ENCODE data around the gene ZCCHC17. TPM values are rescaled to one million over a fixed set of nuclear protein-coding genes. Genes with fewer than 3 reads are reported as not detected.

The ZCCHC17 gene
- total RNA-seq, 1 experiment from 2014 or later, result 24.1 TPM

DNA sequence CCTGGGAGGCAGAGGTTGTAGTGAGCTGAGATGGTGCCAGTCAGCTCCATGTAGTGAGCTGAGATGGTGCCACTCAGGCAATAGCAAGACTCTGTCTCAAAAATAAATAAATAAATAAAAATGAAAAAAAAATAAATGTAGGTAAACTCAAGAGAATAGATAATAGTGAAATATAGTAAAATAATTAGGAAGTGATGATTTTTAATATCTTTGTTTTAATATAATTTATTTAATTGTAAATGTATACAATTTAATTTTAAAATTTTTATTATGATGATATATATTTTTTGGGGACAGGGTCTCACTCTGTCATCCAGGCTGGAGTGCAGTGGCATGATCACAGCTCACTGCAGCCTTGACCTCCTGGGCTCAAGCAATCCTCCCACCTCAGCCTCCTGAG lies 96.6 kb downstream of the ZCCHC17 start:
- no peaks in the 10 kb centered on the region for H3K9me3 Mint-ChIP-seq (ENCODE audit: unreplicated experiment)
- Histone ChIP-seq H3K27me3 (replicated peaks; ENCODE audit: control insufficient read depth, insufficient read depth, low read length) (no peaks in the 10 kb centered on the region), H3K9me3 (no peaks in the 10 kb centered on the region), H3K36me3 (ENCODE audit: control insufficient read depth, insufficient read depth, low read length) (no peaks in the 10 kb centered on the region), H3K4me3 (ENCODE audit: low read depth, low read length) (no peak overlapping the region), H3K4me1 (peaks cover 44% of the 10 kb centered on the region)
- peaks cover 9% of the 10 kb centered on the region for H3K36me3 Mint-ChIP-seq (ENCODE audit: insufficient read depth, unreplicated experiment)
- H3K27me3 Mint-ChIP-seq (ENCODE audit: insufficient read depth, unreplicated experiment), result no peaks in the 10 kb centered on the region
- intact Hi-C loops (cut with micrococcal nuclease; ENCODE audit: unreplicated experiment), result no loop called here
- H3K4me3 Mint-ChIP-seq (ENCODE audit: unreplicated experiment), result no peak overlapping the region
- no TSS peak for BruUV-seq (replicated peaks)
- H3K4me1 Mint-ChIP-seq (ENCODE audit: low read depth, unreplicated experiment), result peaks cover 17% of the 10 kb centered on the region
- DNase-seq, result no peak
- ChIA-PET POLR2A (no interaction called here), CTCF (no interaction called here)
- no peak overlapping the region for H3K27ac Mint-ChIP-seq (ENCODE audit: unreplicated experiment)
- TF ChIP-seq, protein P1, sequence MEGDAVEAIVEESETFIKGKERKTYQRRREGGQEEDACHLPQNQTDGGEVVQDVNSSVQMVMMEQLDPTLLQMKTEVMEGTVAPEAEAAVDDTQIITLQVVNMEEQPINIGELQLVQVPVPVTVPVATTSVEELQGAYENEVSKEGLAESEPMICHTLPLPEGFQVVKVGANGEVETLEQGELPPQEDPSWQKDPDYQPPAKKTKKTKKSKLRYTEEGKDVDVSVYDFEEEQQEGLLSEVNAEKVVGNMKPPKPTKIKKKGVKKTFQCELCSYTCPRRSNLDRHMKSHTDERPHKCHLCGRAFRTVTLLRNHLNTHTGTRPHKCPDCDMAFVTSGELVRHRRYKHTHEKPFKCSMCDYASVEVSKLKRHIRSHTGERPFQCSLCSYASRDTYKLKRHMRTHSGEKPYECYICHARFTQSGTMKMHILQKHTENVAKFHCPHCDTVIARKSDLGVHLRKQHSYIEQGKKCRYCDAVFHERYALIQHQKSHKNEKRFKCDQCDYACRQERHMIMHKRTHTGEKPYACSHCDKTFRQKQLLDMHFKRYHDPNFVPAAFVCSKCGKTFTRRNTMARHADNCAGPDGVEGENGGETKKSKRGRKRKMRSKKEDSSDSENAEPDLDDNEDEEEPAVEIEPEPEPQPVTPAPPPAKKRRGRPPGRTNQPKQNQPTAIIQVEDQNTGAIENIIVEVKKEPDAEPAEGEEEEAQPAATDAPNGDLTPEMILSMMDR (IDR thresholded peaks at IDR 0.05; ENCODE audit: insufficient read depth in 1 of 2, low read depth in 1 of 2, low read length in 1 of 2, severe bottlenecking in 1 of 2, unreplicated experiment in 1 of 2), result no peak

DNA sequence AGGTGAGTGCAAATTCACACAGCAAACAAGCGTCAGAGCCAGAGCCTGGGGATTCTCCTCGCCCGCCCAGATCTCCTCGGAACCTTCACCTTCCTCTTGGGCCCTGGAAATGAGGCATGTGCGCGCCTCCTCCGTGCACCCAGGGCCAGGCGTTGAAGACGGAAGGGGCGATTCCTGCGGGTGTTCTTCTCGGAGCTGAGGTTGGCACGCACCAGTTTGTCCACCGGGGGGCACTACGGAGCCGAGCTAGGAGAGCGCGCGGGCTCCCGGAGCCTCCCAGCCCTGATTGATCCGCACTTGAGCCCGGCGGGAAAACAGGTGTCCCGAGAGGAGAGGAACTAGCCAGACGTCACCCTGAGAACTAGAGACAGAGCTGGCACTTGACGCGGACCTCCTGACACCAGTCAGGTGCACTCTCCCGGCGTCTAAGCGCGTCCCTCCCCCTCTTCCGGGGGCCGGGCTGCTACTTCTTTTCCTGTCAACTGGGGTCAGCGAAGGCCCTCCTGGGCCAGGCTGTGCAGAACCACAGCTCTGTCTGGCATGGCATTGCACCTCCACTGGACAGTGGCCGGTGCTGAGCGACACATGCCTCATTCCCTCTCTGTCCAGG lies 97.9 kb downstream of the ZCCHC17 start:
- Mint-ChIP-seq H3K27ac (ENCODE audit: unreplicated experiment) (no peak overlapping the region), H3K4me3 (ENCODE audit: unreplicated experiment) (peak overlapping the region; percentile 63), H3K9me3 (ENCODE audit: unreplicated experiment) (no peaks in the 10 kb centered on the region), H3K36me3 (ENCODE audit: insufficient read depth, unreplicated experiment) (peaks cover 9% of the 10 kb centered on the region), H3K27me3 (ENCODE audit: insufficient read depth, unreplicated experiment) (no peaks in the 10 kb centered on the region), H3K4me1 (ENCODE audit: low read depth, unreplicated experiment) (peaks cover 14% of the 10 kb centered on the region)
- no peaks in the 10 kb centered on the region for H3K36me3 ChIP-seq (ENCODE audit: control insufficient read depth, insufficient read depth, low read length)
- H3K9me3 ChIP-seq, result no peaks in the 10 kb centered on the region
- H3K4me1 ChIP-seq, result peaks cover 32% of the 10 kb centered on the region
- intact Hi-C loops (cut with micrococcal nuclease; ENCODE audit: unreplicated experiment), result loop anchor here (1.0 kb wide), 1 partner anchor 28 kb away; no protein-coding TSS in a partner anchor
- ChIA-PET POLR2A (interaction anchor here (0.6 to 1.0 kb wide), 3 partner anchors 21 to 154 kb away, joined by 3 to 4 read pairs (median 3); partner anchors contain the start of genes FABP3, SNRNP40 and ZCCHC17), CTCF (interaction anchor here (0.6 to 1.3 kb wide), 5 partner anchors 10 to 154 kb away, joined by 7 to 14 read pairs (median 8); partner anchors contain the start of gene FABP3)
- no TSS peak for BruUV-seq (replicated peaks)
- no peaks in the 10 kb centered on the region for H3K27me3 ChIP-seq (replicated peaks; ENCODE audit: control insufficient read depth, insufficient read depth, low read length)
- no peak overlapping the region for H3K4me3 ChIP-seq (ENCODE audit: low read depth, low read length)
- TF ChIP-seq, protein P1 (IDR thresholded peaks at IDR 0.05; ENCODE audit: insufficient read depth in 1 of 2, low read depth in 1 of 2, low read length in 1 of 2, severe bottlenecking in 1 of 2, unreplicated experiment in 1 of 2), result peak; percentile 32 to 58
- peak; percentile 71 to 78 for DNase-seq

GRCh38 chr1:31396633-31397351 lies 100.0 kb downstream of the ZCCHC17 start:
- no peak for DNase-seq
- Mint-ChIP-seq H3K9me3 (ENCODE audit: unreplicated experiment) (no peaks in the 10 kb centered on the region), H3K4me1 (ENCODE audit: low read depth, unreplicated experiment) (peaks cover 14% of the 10 kb centered on the region)

More at GRCh38 chr1:31396633-31397351, 100.0 kb downstream of the ZCCHC17 start:
- Mint-ChIP-seq H3K27me3 (ENCODE audit: insufficient read depth, unreplicated experiment) (no peaks in the 10 kb centered on the region), H3K4me3 (ENCODE audit: unreplicated experiment) (no peak overlapping the region), H3K27ac (ENCODE audit: unreplicated experiment) (no peak overlapping the region), H3K36me3 (ENCODE audit: insufficient read depth, unreplicated experiment) (no peaks in the 10 kb centered on the region)
- BruUV-seq (replicated peaks), result no TSS peak
- TF ChIP-seq, protein P1 (IDR thresholded peaks at IDR 0.05; ENCODE audit: insufficient read depth in 1 of 2, low read depth in 1 of 2, low read length in 1 of 2, severe bottlenecking in 1 of 2, unreplicated experiment in 1 of 2), result peak in 1 of 2 experiments; percentile 11
- Histone ChIP-seq H3K4me1 (peaks cover 14% of the 10 kb centered on the region; the same call in 1 of the 2 replicates), H3K36me3 (ENCODE audit: control insufficient read depth, insufficient read depth, low read length) (no peaks in the 10 kb centered on the region), H3K4me3 (ENCODE audit: low read depth, low read length) (no peak overlapping the region), H3K9me3 (no peaks in the 10 kb centered on the region), H3K27me3 (replicated peaks; ENCODE audit: control insufficient read depth, insufficient read depth, low read length) (no peaks in the 10 kb centered on the region)
- POLR2A ChIA-PET, result no interaction called here
- CTCF ChIA-PET, result interaction anchor here (0.6 to 2.0 kb wide), 2 partner anchors 25 to 152 kb away, joined by 4 to 8 read pairs; no protein-coding TSS in a partner anchor
- intact Hi-C loops (cut with micrococcal nuclease; ENCODE audit: unreplicated experiment), result no loop called here

Measured in Caco-2 (cell line).